Thyroid gland (tissue), 4 donors: Measurements from ENCODE around the gene AFAP1L2.

Source experiments
- POLR2A ChIP-seq, 2 donors: fragments of 450-650 bp; IDR thresholded peaks; one replicate each; pipeline ENCODE4 v1.6.1; 2017; ENCODE audit warnings: antibody characterized with exemption in 2 of 2, mild to moderate bottlenecking in 2 of 2, moderate library complexity in 1 of 2
- TF ChIP-seq, protein P1 (sequence below), 6 experiments: fragments of 200-600 bp in 3 of 6; fragments of 450-650 bp in 3 of 6; sonication (generic) in 3 of 6; IDR thresholded peaks; one replicate each; pipeline ENCODE4 v1.5.1; 2016 to 2019; ENCODE audit warnings: antibody characterized with exemption in 6 of 6, mild to moderate bottlenecking in 2 of 6, inconsistent platforms in 1 of 6, moderate library complexity in 1 of 6

DNA sequence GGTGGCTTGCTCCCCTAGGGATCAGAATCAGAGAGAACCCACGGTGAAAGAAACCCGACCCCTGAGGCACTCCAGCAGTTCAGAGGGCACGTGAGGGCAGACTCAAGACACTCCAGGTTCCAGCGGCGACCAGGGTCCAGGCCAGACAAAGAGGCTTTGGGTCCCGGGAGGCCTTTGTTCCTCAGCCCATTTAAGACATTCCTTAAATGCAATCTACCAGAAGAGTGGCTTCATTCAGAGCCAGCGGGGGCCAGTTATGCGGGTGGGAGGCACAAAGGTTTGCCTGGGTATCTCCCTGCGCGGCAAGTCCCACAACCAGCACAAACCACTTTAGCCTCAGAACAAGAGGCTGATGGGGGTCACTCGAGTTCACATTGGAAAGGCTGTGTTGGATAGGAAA lies 53.6 kb downstream of the AFAP1L2 start:
- TF ChIP-seq, protein P1, sequence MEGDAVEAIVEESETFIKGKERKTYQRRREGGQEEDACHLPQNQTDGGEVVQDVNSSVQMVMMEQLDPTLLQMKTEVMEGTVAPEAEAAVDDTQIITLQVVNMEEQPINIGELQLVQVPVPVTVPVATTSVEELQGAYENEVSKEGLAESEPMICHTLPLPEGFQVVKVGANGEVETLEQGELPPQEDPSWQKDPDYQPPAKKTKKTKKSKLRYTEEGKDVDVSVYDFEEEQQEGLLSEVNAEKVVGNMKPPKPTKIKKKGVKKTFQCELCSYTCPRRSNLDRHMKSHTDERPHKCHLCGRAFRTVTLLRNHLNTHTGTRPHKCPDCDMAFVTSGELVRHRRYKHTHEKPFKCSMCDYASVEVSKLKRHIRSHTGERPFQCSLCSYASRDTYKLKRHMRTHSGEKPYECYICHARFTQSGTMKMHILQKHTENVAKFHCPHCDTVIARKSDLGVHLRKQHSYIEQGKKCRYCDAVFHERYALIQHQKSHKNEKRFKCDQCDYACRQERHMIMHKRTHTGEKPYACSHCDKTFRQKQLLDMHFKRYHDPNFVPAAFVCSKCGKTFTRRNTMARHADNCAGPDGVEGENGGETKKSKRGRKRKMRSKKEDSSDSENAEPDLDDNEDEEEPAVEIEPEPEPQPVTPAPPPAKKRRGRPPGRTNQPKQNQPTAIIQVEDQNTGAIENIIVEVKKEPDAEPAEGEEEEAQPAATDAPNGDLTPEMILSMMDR (IDR thresholded peaks at IDR 0.05), result no peak
- TF ChIP-seq POLR2A (IDR thresholded peaks at IDR 0.05), result peak in 1 of 2 donors; percentile 51
